ENCODE data around the gene ADD3.

- TF ChIP-seq CTCF (IDR thresholded peaks at IDR 0.05; ENCODE audit: borderline replicate concordance, extremely low read depth, low read length, poor library complexity, severe bottlenecking) (no peak), EZH2 (IDR thresholded peaks at IDR 0.05; ENCODE audit: borderline replicate concordance, low read depth, low read length, severe bottlenecking) (no peak)
These were observed 40.1 kb upstream of the ADD3 start for GRCh38 chr10:109967739-109968088.

All from DND-41 (cell line).